ENCODE data around the gene DHX38.

- TF ChIP-seq CTCF (IDR thresholded peaks at IDR 0.05), result no peak
- no peak for TF ChIP-seq POLR2A (IDR thresholded peaks at IDR 0.05)
Measured at GRCh38 chr16:72139908-72140307, 46.3 kb downstream of the DHX38 start.
